ENCODE measurements around the gene GLI2. TPM values are rescaled to one million over a fixed set of nuclear protein-coding genes. Genes with fewer than 3 reads are reported as not detected.

GLI2 gene
- total RNA-seq, 1 experiment from 2014 or later, result 11.6 TPM

- TF ChIP-seq EZH2 (IDR thresholded peaks at IDR 0.05; ENCODE audit: low read depth) (no peak), CTCF (conservative IDR thresholded peaks at IDR 0.05) (no peak)
- BruUV-seq (replicated peaks), result no TSS peak
These were observed 34.6 kb upstream of the GLI2 start for GRCh38 chr2:120701096-120701495.

GRCh38 chr2:120701499-120701898 lies 34.2 kb upstream of the GLI2 start:
- no peak overlapping the region for H3K4me3 ChIP-seq
- H3K79me2 ChIP-seq (ENCODE audit: low read depth), result no peaks in the 10 kb centered on the region
- intact Hi-C loops (cut with micrococcal nuclease; ENCODE audit: unreplicated experiment), result no loop called here
- H3K9me2 ChIP-seq (ENCODE audit: insufficient read depth), result no peaks in the 10 kb centered on the region
- no peaks in the 10 kb centered on the region for H3K36me3 ChIP-seq (ENCODE audit: low read depth)
- DNase-seq, result no peak
- no peak overlapping the region for H3K27ac ChIP-seq
- H3F3A ChIP-seq (ENCODE audit: insufficient read depth, low read depth), result no peaks in the 10 kb centered on the region
- no TSS peak for BruUV-seq (replicated peaks)
- peaks cover 11% of the 10 kb centered on the region for H3K27me3 ChIP-seq (ENCODE audit: insufficient read depth, low read depth)
- no peaks in the 10 kb centered on the region for H3K9me3 ChIP-seq (ENCODE audit: insufficient read depth, low read depth)
- ChIA-PET CTCF (no interaction called here), POLR2A (ENCODE audit: unreplicated experiment) (interaction anchor here (0.6 to 0.7 kb wide), 2 partner anchors 337 to 596 kb away, joined by 3 to 5 read pairs; no protein-coding TSS in a partner anchor)
- H3K4me1 ChIP-seq (replicated peaks; ENCODE audit: insufficient read depth), result no peaks in the 10 kb centered on the region
- H2AFZ ChIP-seq, result no peak overlapping the region
- no peaks in the 10 kb centered on the region for H4K20me1 ChIP-seq (ENCODE audit: insufficient read depth)
- no peak overlapping the region for H3K4me2 ChIP-seq
- TF ChIP-seq EZH2 (IDR thresholded peaks at IDR 0.05; ENCODE audit: low read depth) (no peak), CTCF (conservative IDR thresholded peaks at IDR 0.05) (no peak)

More at GRCh38 chr2:120701096-120701495, 34.6 kb upstream of the GLI2 start:
- intact Hi-C loops (cut with micrococcal nuclease; ENCODE audit: unreplicated experiment), result no loop called here
- Histone ChIP-seq H4K20me1 (ENCODE audit: insufficient read depth) (no peaks in the 10 kb centered on the region), H3K4me2 (no peak overlapping the region), H3K27ac (no peak overlapping the region), H3K9me3 (ENCODE audit: insufficient read depth, low read depth) (no peaks in the 10 kb centered on the region), H3K4me1 (replicated peaks; ENCODE audit: insufficient read depth) (no peaks in the 10 kb centered on the region), H3K4me3 (no peak overlapping the region), H3K9me2 (ENCODE audit: insufficient read depth) (no peaks in the 10 kb centered on the region), H3F3A (ENCODE audit: insufficient read depth, low read depth) (no peaks in the 10 kb centered on the region), H3K27me3 (ENCODE audit: insufficient read depth, low read depth) (peaks cover 15% of the 10 kb centered on the region), H2AFZ (no peak overlapping the region), H3K36me3 (ENCODE audit: low read depth) (no peaks in the 10 kb centered on the region), H3K79me2 (ENCODE audit: low read depth) (no peaks in the 10 kb centered on the region)
- no peak for DNase-seq
- POLR2A ChIA-PET (ENCODE audit: unreplicated experiment), result no interaction called here
- CTCF ChIA-PET, result no interaction called here

DNA sequence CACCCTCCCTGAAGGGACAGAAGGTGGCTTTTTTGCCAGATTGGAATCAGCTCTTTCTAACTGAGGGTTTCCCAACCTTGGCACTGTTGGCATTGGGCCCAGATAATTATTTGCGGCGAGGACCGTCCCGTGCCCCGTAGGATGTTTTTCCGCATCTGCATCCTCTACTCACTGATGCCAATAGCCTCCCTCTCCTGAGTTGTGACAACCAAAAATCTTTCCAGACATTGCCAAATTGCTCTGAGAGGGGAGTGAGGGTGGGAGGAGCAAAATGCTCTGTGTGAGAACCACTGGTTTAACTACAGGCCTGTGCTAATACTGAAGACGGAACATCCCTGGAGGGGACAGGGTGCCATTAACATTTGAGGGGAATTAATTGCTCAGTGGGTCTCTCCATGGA lies 33.6 kb upstream of the GLI2 start:
- no peak overlapping the region for H2AFZ ChIP-seq
- H4K20me1 ChIP-seq (ENCODE audit: insufficient read depth), result no peaks in the 10 kb centered on the region
- H3K27ac ChIP-seq, result no peak overlapping the region
- H3K4me3 ChIP-seq, result no peak overlapping the region
- no peaks in the 10 kb centered on the region for H3K9me3 ChIP-seq (ENCODE audit: insufficient read depth, low read depth)
- peaks cover 10% of the 10 kb centered on the region for H3K27me3 ChIP-seq (ENCODE audit: insufficient read depth, low read depth)
- POLR2A ChIA-PET (ENCODE audit: unreplicated experiment), result interaction anchor here (0.6 to 0.7 kb wide), 2 partner anchors 337 to 595 kb away, joined by 3 to 5 read pairs; no protein-coding TSS in a partner anchor
- H3K4me1 ChIP-seq (replicated peaks; ENCODE audit: insufficient read depth), result no peaks in the 10 kb centered on the region
- no peaks in the 10 kb centered on the region for H3K79me2 ChIP-seq (ENCODE audit: low read depth)
- H3F3A ChIP-seq (ENCODE audit: insufficient read depth, low read depth), result no peaks in the 10 kb centered on the region
- no TSS peak for BruUV-seq (replicated peaks)
- CTCF ChIA-PET, result no interaction called here
- no peak for DNase-seq
- no peak overlapping the region for H3K4me2 ChIP-seq
- H3K36me3 ChIP-seq (ENCODE audit: low read depth), result no peaks in the 10 kb centered on the region
- no peaks in the 10 kb centered on the region for H3K9me2 ChIP-seq (ENCODE audit: insufficient read depth)
- no peak for TF ChIP-seq CTCF (conservative IDR thresholded peaks at IDR 0.05)
- intact Hi-C loops (cut with micrococcal nuclease; ENCODE audit: unreplicated experiment), result no loop called here

All from PC-9 (cell line).